SJSA1 (cell line): ENCODE measurements around the gene POLR2A. TPM values are rescaled to one million over a fixed set of nuclear protein-coding genes. Genes with fewer than 3 reads are reported as not detected.

Experiments
- DNase-seq, 2 experiments: peaks; one replicate each; pipeline ENCODE4 v3.0.0-alpha.2; 2015 to 2020; ENCODE audit warnings: low spot score in 2 of 2, low read depth in 1 of 2
- H3K27ac ChIP-seq: fragments of 250-450 bp; sonication (Bioruptor Pico); 2 replicates; pipeline ENCODE4 v1.5.1; 2020; ENCODE audit warnings: mild to moderate bottlenecking, moderate library complexity
- H3K27me3 ChIP-seq: fragments of 250-450 bp; sonication (Bioruptor Pico); replicated peaks from 2 replicates; pipeline ENCODE4 v1.5.1; 2020; ENCODE audit warnings: mild to moderate bottlenecking, moderate library complexity
- H3K36me3 ChIP-seq: fragments of 250-450 bp; sonication (Bioruptor Pico); 2 replicates; pipeline ENCODE4 v1.5.1; 2020; ENCODE audit warnings: mild to moderate bottlenecking
- H3K4me1 ChIP-seq: fragments of 250-450 bp; sonication (Bioruptor Pico); replicated peaks from 2 replicates; pipeline ENCODE4 v1.6.1; 2021; ENCODE audit warnings: mild to moderate bottlenecking
- H3K4me3 ChIP-seq: fragments of 250-450 bp; sonication (Bioruptor Pico); 2 replicates; pipeline ENCODE4 v1.5.1; 2020; ENCODE audit warnings: mild to moderate bottlenecking
- H3K9me3 ChIP-seq: fragments of 250-450 bp; sonication (Bioruptor Pico); replicated peaks from 2 replicates; pipeline ENCODE4 v1.5.1; 2020; ENCODE audit warnings: mild to moderate bottlenecking
- total RNA-seq: library from RNA; depleted of rRNA; stranded (reverse); fragments of >200 nt; shearing (Covaris generic); gene quantifications from 2 replicates; pipeline ENCODE4 v1.2.3, GENCODE V29; 2014

Gene POLR2A
- total RNA-seq, 1 experiment from 2014 or later: 29.3 TPM

DNA sequence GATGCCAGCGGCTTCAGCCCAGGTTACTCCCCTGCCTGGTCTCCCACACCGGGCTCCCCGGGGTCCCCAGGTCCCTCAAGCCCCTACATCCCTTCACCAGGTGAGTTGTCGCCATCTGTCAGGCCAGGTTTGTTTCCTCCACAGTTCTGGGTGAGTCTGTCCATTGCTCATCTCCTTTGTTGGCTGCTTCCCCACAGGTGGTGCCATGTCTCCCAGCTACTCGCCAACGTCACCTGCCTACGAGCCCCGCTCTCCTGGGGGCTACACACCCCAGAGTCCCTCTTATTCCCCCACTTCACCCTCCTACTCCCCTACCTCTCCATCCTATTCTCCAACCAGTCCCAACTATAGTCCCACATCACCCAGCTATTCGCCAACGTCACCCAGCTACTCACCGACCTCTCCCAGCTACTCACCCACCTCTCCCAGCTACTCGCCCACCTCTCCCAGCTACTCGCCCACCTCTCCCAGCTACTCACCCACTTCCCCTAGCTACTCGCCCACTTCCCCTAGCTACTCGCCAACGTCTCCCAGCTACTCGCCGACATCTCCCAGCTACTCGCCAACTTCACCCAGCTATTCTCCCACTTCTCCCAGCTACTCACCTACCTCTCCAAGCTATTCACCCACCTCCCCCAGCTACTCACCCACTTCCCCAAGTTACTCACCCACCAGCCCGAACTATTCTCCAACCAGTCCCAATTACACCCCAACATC is 28.8 kb downstream of the POLR2A start:
- H3K27me3 ChIP-seq: no peaks in the 10 kb centered on the region
- no peak overlapping the region for H3K27ac ChIP-seq
- no peak overlapping the region for H3K4me3 ChIP-seq
- peaks cover 69% of the 10 kb centered on the region for H3K36me3 ChIP-seq
- no peaks in the 10 kb centered on the region for H3K9me3 ChIP-seq
- no peaks in the 10 kb centered on the region for H3K4me1 ChIP-seq
- DNase-seq: no peak

DNA sequence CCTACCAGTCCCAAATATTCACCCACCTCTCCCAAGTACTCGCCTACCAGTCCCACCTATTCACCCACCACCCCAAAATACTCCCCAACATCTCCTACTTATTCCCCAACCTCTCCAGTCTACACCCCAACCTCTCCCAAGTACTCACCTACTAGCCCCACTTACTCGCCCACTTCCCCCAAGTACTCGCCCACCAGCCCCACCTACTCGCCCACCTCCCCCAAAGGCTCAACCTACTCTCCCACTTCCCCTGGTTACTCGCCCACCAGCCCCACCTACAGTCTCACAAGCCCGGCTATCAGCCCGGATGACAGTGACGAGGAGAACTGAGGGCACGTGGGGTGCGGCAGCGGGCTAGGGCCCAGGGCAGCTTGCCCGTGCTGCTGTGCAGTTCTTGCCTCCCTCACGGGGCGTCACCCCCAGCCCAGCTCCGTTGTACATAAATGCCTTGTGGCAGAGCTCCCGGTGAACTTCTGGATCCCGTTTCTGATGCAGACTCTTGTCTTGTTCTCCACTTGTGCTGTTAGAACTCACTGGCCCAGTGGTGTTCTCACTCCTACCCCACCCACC is 29.8 kb downstream of the POLR2A start:
- no peaks in the 10 kb centered on the region for H3K9me3 ChIP-seq
- H3K27me3 ChIP-seq: no peaks in the 10 kb centered on the region
- no peak for DNase-seq
- H3K4me1 ChIP-seq: no peaks in the 10 kb centered on the region
- H3K4me3 ChIP-seq: no peak overlapping the region
- H3K27ac ChIP-seq: no peak overlapping the region
- H3K36me3 ChIP-seq: peaks cover 59% of the 10 kb centered on the region

DNA sequence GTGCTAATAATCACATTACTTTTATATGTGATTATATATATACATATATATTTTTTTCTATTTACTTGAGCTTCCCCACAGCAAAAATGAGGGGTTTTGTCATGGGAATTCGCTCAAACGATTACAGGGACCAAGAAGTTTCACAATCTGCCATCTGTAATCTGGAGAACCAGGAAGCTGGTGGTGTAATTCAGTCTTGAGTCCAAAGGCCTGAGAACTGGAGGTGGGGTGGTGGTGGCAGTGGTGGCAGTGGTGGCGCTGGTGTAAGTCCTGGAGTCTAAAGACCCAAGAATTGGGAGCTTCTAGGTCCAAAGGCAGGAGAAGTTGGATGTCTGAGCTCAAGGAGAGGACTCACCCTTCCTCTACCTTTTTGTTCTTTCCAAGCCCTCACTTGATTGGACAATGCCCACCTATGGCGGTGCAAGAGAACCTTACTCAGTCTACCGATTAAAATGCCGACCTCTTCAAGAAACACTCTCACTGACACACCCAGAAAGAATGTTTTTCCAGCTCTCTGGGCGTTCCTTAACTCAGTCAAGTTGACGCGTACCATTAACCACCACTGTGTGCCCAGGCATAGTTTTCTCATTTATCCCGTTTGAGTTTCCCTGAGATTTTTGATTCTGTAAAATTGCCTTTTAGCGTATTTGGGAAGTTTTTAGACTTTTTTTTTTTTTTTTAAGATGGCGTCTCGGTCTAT is 31.9 kb downstream of the POLR2A start:
- Histone ChIP-seq H3K9me3 (no peaks in the 10 kb centered on the region), H3K4me1 (no peaks in the 10 kb centered on the region), H3K27me3 (no peaks in the 10 kb centered on the region), H3K4me3 (no peak overlapping the region), H3K36me3 (peaks cover 38% of the 10 kb centered on the region), H3K27ac (no peak overlapping the region)
- no peak for DNase-seq

DNA sequence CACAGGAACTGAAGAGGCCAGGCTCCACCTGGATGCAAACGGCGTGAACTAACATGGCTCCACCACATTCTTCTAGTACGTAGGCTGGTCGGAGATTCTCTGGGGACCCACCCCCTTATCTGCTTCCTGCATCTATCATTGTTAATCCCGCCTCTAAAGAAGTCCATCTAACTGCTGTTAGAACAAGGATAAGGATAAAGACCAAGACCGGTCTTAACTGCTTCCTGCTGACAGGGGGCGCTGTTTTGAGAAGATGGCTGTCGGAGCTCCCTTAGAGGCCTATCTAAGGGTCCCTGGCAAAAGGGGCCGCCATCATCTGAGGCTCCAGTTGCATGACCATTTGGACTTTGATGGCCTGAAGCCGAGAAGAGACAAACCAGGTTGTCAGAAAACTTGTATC is 38.9 kb downstream of the POLR2A start:
- Histone ChIP-seq H3K4me1 (no peaks in the 10 kb centered on the region), H3K36me3 (no peaks in the 10 kb centered on the region), H3K9me3 (peaks cover 3% of the 10 kb centered on the region; the same call in 1 of the 2 replicates), H3K4me3 (no peak overlapping the region), H3K27ac (no peak overlapping the region), H3K27me3 (no peaks in the 10 kb centered on the region)
- no peak for DNase-seq

DNA sequence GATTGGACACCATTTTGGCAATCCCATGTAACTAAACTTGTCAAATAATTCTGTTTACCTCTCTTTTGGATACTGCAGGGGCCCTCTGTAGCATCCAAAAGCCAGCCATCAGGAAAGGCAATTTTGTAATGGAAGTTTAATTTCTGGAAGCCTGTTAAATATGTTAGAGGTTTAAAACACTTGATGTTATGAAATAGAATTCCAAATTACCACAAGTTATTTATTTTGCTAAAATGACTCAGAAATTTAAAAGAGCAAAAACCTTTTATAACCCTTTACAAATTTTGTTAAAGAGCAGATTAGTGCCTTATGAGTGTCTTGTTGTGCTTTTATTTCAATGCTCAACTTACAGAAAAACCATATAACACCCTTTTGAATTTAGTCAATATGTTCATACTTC is 44.7 kb downstream of the POLR2A start:
- Histone ChIP-seq H3K36me3 (no peaks in the 10 kb centered on the region), H3K9me3 (peaks cover 11% of the 10 kb centered on the region), H3K27ac (no peak overlapping the region), H3K4me1 (no peaks in the 10 kb centered on the region), H3K27me3 (no peaks in the 10 kb centered on the region), H3K4me3 (no peak overlapping the region)
- no peak for DNase-seq

DNA sequence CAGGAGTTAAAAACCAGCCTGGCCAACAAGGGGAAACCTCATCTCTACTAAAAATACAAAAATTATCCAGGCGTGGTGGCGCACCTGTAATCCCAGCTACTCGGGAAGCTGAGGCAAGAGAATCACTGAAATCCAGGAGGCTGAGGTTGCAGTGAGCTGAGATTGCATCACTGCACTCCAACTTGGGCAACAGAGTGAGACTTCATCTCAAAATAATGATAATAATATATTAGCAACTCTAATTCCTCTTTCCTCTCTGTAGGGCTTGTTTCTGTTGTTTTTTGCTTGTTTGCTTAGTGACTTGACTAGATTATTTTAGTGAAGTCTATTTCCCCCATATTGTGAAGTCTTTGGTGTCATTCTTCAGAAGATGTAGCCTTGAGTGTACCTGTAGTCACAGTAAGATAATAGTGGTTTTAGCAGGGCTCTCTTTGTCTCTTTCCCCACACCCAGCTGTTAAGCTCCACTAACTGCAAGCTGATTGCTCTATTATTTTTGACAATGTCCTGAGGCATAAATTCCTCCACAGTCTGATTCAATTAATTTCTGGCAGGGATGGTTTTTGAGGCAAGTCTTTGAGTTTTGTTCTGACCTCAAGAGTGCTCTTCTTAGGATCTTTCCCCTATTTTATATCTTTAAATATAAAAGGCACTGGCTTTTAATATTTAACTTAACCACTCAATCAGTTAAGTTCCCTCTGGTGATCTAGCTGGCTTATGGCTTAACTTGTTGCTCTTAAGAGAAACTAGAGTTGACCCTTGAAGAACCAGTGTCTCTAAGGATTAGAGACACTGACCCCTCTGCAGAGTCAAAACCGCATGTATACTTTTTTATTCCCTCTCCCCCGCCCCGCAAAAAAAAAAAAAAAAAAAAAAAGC is 46.1 kb downstream of the POLR2A start:
- no peaks in the 10 kb centered on the region for H3K27me3 ChIP-seq
- H3K4me3 ChIP-seq: no peak overlapping the region
- no peak overlapping the region for H3K27ac ChIP-seq
- H3K4me1 ChIP-seq: no peaks in the 10 kb centered on the region
- DNase-seq: no peak
- H3K9me3 ChIP-seq: peaks cover 11% of the 10 kb centered on the region
- no peaks in the 10 kb centered on the region for H3K36me3 ChIP-seq

DNA sequence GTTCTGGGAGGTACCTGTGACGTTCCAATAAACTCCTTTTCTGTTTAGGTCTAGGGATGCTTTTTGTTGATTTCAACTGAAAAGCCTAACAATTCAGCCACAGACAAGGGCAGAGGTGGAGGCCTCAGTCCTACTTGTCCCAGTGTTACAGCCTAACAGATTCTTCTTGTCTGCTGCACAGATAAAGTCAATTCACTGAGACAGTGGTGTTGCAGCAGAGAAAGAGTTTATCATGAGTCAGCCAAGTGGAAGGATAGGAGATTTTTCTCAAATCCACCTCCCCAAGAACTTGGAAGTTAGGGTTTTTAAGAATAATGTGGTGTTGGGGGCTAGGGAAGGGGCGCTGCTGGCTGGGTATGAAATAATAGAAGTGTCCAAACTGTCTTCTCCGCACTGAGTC is 53.9 kb downstream of the POLR2A start:
- no peak for DNase-seq
- H3K4me3 ChIP-seq: no peak overlapping the region
- no peaks in the 10 kb centered on the region for H3K36me3 ChIP-seq
- H3K4me1 ChIP-seq: no peaks in the 10 kb centered on the region
- peaks cover 15% of the 10 kb centered on the region for H3K9me3 ChIP-seq
- no peaks in the 10 kb centered on the region for H3K27me3 ChIP-seq
- no peak overlapping the region for H3K27ac ChIP-seq

DNA sequence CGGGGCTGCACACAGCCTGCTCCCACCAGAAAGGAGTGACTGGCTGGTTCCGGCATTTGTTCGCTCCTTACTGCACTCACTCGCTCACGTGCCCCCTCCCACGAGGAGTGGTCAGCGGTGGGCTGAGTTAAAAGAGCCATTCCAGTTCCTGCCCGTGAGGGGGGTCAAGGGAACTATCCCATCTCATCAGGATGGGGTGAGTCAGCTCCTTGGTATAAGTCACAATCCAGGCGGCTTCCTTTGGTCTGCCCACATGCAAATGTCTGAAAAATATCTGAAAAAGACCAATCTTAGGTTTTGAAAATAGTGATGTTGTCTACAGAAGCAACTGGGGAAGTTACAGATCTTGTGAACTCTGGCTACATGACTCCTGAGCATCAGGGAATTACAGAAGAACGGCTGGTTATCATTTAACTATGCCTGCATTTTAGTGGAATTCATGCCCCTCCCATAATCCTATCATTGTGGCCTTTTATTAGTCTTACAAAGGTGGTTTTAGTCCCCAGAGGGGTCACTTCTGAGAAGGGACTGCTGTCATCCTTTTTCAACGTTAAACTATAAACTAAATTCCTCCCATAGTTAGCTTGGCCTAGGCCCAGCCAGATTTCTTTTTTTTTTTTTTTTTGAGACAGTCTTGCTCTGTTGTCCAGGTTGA is 54.9 kb downstream of the POLR2A start:
- Histone ChIP-seq H3K9me3 (peaks cover 15% of the 10 kb centered on the region), H3K27me3 (no peaks in the 10 kb centered on the region), H3K36me3 (no peaks in the 10 kb centered on the region), H3K4me3 (no peak overlapping the region), H3K27ac (no peak overlapping the region), H3K4me1 (no peaks in the 10 kb centered on the region)
- DNase-seq: no peak

DNA sequence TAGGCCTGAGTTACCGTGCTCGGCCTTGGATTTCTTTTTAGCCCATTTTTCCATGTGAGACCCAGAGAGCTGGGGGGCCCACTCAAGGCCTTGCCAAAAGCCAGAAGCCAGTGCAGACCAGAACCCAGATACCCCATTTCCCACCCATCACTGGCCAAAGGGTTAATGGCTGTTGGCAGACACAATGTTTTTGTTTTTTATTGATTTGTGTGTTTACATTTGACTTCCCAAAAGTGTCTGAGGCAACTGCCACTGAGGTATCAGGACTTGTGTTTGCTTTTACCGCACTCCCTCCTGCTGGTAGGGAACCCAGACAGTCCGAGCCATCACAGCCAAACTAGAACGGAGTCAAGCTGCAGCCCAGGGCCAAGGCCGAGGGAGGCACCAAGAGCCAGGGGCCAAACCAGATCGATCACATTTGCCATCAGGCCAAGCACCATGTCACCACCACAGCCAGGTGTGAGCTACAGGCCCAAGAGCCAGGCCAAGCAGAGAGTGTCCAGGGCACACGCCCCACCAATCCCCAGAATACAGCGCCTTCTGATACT is 57.0 kb downstream of the POLR2A start:
- Histone ChIP-seq H3K4me1 (no peaks in the 10 kb centered on the region), H3K27ac (no peak overlapping the region)

DNA sequence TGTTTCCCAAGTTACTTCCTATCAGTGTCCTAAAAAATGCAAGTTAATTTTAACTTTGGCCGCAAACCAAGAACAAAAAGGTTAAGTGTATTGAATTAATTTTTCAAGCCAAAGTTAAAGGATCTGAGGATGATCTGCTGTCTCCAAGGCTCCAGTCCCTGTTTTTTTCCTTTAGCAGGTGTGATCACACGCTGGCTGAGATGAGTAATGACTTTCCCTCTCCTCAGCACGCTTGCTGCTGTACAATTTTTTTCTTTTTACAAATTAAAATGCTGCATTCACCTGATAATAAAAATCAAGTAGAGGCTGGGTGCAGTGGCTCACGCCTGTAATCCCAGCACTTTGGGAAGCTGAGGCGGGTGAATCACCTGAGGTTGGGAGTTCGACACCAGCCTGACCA is 60.7 kb downstream of the POLR2A start:
- Histone ChIP-seq H3K4me3 (no peak overlapping the region), H3K9me3 (no peaks in the 10 kb centered on the region), H3K27me3 (no peaks in the 10 kb centered on the region), H3K36me3 (no peaks in the 10 kb centered on the region), H3K27ac (no peak overlapping the region), H3K4me1 (peaks cover 12% of the 10 kb centered on the region)
- DNase-seq: no peak

More for the DNA sequence above, 57.0 kb downstream of the POLR2A start:
- Histone ChIP-seq H3K4me3 (no peak overlapping the region), H3K36me3 (no peaks in the 10 kb centered on the region), H3K9me3 (peaks cover 15% of the 10 kb centered on the region), H3K27me3 (no peaks in the 10 kb centered on the region)
- no peak for DNase-seq

DNA sequence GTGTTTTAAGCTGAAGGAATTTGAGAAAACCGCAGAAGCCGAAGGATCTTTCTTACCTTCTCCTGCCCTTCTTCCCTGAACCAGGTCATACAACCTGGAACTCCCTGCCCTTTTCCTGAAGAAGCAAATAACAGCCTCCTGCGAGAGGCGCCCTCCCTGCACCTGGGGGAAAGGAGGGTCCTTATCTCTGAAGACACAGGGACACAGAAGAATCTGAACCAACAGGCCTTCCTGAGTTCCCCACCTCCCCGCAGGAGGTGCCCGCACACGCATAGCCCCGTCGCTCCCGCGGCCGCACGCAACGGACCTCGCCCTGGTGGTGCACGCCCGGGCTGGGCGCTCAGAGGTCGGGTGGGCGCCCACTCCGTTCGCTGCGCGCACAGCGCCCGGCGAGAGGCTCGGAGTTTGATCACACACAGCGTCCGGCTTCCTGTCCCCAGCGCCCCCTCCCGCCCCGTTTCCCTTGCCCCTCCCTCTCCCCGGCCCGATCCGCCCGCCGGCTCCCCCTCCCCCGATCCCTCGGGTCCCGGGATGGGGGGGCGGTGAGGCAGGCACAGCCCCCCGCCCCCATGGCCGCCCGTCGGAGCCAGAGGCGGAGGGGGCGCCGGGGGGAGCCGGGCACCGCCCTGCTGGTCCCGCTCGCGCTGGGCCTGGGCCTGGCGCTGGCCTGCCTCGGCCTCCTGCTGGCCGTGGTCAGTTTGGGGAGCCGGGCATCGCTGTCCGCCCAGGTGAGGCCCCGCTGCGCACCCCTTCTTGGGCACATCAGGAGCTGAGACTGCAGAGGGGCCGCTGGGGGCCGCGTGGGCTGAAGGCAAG is 64.6 kb downstream of the POLR2A start, which contains the start of gene TNFSF12:
Gene TNFSF12, plus strand, starts transcription at position 474 of the 816 bp plus-strand sequence. Its CDS starts 96 bp downstream, at position 570.
- Histone ChIP-seq H3K4me1 (peaks cover 12% of the 10 kb centered on the region), H3K27ac (no peak within 1 kb of the TSS), H3K27me3 (no peaks in the 10 kb centered on the region), H3K9me3 (no peaks in the 10 kb centered on the region), H3K4me3 (peak within 1 kb of the TSS; percentile 47), H3K36me3 (no peaks in the 10 kb centered on the region)
- peak; percentile 29 to 61 for DNase-seq
